ENCODE data around the gene C4orf54. TPM values are rescaled to one million over a fixed set of nuclear protein-coding genes. Genes with fewer than 3 reads are reported as not detected.

Gene C4orf54
- total and polyA plus RNA-seq, 12 donors: under 0.01 to 0.37 (median 0.09) TPM; not detected in 1

DNA sequence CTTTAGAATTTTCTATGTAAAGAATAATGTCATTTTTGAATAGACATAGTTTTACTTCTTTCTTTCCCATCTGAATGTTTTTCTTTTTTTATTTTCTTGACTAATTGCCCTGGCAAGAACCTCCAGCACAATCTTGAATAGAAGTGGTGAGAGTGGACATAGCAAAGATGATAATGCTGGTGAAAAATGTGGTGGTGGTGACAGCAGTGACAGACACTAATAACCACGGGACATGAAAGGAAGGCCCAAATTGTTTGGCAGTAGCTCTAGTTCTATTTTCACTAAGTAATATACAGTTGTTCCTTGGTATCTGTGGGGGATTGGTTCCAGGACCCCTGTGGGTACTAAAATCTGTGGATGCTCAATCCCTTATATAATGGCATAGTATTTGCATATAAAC is 29.6 kb downstream of the C4orf54 start:
- 70 to 92% (median 82%) methylated on average over 1 of the region's 1 CpG for WGBS, 4 donors
- no peaks in the 10 kb centered on the region for H3K4me1 ChIP-seq (replicated peaks in 1 of 2)
- intact Hi-C loops (cut with DNase I): no loop called here

DNA sequence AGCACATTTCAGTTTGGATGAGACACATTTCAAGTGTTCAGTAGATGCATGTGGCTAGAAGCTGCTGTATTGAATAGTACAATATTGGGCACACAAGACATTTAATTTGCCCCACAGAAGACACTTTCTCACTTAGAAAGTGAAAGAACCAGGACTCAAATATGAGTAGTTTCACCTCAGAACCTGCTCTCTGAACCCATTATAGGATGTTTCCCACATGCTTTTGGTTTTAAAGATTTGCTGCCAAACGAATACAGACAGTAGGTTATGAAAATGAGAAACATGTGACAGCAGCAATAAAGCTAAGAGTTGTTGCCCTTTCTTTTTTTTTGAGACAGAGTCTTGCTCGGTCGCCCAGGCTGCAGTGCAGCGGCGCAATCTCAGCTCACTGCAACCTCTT is 32.3 kb downstream of the C4orf54 start:
- no peak overlapping the region for H3K27ac ChIP-seq
- no peak for DNase-seq
- intact Hi-C loops (cut with DNase I): no loop called here
- no peaks in the 10 kb centered on the region for H3K4me1 ChIP-seq (replicated peaks in 1 of 2)
- no peaks in the 10 kb centered on the region for H3K36me3 ChIP-seq (replicated peaks in 1 of 2)
- no peaks in the 10 kb centered on the region for H3K9me3 ChIP-seq (replicated peaks in 1 of 3)
- no peaks in the 10 kb centered on the region for H3K27me3 ChIP-seq
- WGBS, 4 donors: 84 to 91% (median 85%) methylated on average over 5 of the region's 5 CpGs
- H3K4me3 ChIP-seq: no peak overlapping the region
- no peak for TF ChIP-seq POLR2A (IDR thresholded peaks at IDR 0.05)
- TF ChIP-seq, protein P1, sequence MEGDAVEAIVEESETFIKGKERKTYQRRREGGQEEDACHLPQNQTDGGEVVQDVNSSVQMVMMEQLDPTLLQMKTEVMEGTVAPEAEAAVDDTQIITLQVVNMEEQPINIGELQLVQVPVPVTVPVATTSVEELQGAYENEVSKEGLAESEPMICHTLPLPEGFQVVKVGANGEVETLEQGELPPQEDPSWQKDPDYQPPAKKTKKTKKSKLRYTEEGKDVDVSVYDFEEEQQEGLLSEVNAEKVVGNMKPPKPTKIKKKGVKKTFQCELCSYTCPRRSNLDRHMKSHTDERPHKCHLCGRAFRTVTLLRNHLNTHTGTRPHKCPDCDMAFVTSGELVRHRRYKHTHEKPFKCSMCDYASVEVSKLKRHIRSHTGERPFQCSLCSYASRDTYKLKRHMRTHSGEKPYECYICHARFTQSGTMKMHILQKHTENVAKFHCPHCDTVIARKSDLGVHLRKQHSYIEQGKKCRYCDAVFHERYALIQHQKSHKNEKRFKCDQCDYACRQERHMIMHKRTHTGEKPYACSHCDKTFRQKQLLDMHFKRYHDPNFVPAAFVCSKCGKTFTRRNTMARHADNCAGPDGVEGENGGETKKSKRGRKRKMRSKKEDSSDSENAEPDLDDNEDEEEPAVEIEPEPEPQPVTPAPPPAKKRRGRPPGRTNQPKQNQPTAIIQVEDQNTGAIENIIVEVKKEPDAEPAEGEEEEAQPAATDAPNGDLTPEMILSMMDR (IDR thresholded peaks at IDR 0.05): no peak

More for the DNA sequence above, 29.6 kb downstream of the C4orf54 start:
- no peak for TF ChIP-seq POLR2A (IDR thresholded peaks at IDR 0.05)
- TF ChIP-seq, protein P1 (IDR thresholded peaks at IDR 0.05): no peak
- no peaks in the 10 kb centered on the region for H3K36me3 ChIP-seq (replicated peaks in 1 of 2)
- H3K4me3 ChIP-seq: no peak overlapping the region
- H3K9me3 ChIP-seq (replicated peaks in 1 of 3): no peaks in the 10 kb centered on the region
- DNase-seq: no peak
- H3K27me3 ChIP-seq: no peaks in the 10 kb centered on the region
- H3K27ac ChIP-seq: no peak overlapping the region

- no peak for DNase-seq
- TF ChIP-seq POLR2A (IDR thresholded peaks at IDR 0.05): no peak
- TF ChIP-seq, protein P1 (IDR thresholded peaks at IDR 0.05): no peak
- no peaks in the 10 kb centered on the region for H3K9me3 ChIP-seq (replicated peaks in 1 of 3)
- H3K36me3 ChIP-seq (replicated peaks in 1 of 2): no peaks in the 10 kb centered on the region
- H3K4me1 ChIP-seq (replicated peaks in 1 of 2): no peaks in the 10 kb centered on the region
- H3K4me3 ChIP-seq: no peak overlapping the region
- 78 to 86% (median 86%) methylated on average over 4 of the region's 4 CpGs for WGBS, 4 donors
- H3K27ac ChIP-seq: no peak overlapping the region
- no peaks in the 10 kb centered on the region for H3K27me3 ChIP-seq
- intact Hi-C loops (cut with DNase I): no loop called here
Measured at GRCh38 chr4:99624141-99624719, 33.4 kb downstream of the C4orf54 start.

DNA sequence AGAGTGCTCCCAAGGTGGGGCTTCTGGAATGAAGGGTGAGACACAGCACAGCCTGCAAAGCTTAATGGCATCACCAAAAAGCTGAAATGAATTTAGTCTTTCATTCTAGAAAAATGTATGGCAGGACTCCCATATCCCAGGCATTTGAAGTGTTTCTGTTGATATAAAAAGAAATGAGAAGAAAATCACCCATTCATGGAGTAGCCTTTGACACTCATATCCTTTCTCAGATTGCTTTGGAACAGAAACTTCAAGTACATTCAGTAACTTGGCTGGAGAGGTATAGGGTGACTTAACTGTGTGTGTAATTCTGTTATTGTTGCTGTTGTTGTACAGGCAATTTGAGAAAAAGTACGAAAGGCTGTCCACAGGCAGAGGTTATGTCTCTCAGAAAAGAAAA is 35.3 kb downstream of the C4orf54 start:
- TF ChIP-seq, protein P1 (IDR thresholded peaks at IDR 0.05): no peak
- no peak for TF ChIP-seq POLR2A (IDR thresholded peaks at IDR 0.05)
- Histone ChIP-seq H3K27ac (no peak overlapping the region), H3K4me1 (replicated peaks in 1 of 2) (no peaks in the 10 kb centered on the region), H3K36me3 (replicated peaks in 1 of 2) (no peaks in the 10 kb centered on the region), H3K9me3 (replicated peaks in 1 of 3) (no peaks in the 10 kb centered on the region), H3K4me3 (no peak overlapping the region), H3K27me3 (no peaks in the 10 kb centered on the region)
- 80 to 86% (median 84%) methylated on average over 1 of the region's 1 CpG for WGBS, 4 donors
- intact Hi-C loops (cut with DNase I): no loop called here
- no peak for DNase-seq
